Measurements from ENCODE around the gene ERGIC1.

Gene ERGIC1

GRCh38 chr5:172999372-172999973, 165.4 kb downstream of the ERGIC1 start:
- no peak overlapping the region for H3K27ac Mint-ChIP-seq
- ATAC-seq (ENCODE audit: low read depth) (no peak), DNase-seq (ENCODE audit: low spot score in 2 of 2) (no peak)
- no peak overlapping the region for H3K4me3 Mint-ChIP-seq
- H3K4me1 Mint-ChIP-seq = peaks cover 35% of the 10 kb centered on the region
- H3K9me3 Mint-ChIP-seq = no peaks in the 10 kb centered on the region
- no peaks in the 10 kb centered on the region for H3K27me3 Mint-ChIP-seq
- peaks cover 6% of the 10 kb centered on the region for H3K36me3 Mint-ChIP-seq

DNA sequence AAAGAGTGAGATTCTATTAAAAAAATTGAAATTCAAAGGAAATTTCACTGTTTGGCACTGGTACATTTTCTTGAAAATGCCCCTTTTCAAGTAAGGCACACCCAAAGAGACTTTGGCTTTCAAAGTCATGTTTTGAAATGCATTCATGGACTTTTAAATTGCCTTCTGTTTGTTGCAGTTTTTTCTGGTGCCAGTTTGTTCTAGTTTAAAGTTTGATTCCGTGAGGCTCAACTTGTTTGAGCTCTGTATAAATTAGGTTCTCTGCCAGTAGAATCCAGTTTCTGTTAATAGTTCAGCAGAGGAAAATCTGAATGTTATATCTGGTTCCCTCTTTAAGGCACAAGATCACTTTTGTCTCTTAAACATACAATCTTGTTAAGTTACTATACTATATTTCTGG, 165.9 kb downstream of the ERGIC1 start:
- Mint-ChIP-seq H3K4me1 (peaks cover 39% of the 10 kb centered on the region), H3K9me3 (no peaks in the 10 kb centered on the region)
- ATAC-seq (ENCODE audit: low read depth) = no peak

DNA sequence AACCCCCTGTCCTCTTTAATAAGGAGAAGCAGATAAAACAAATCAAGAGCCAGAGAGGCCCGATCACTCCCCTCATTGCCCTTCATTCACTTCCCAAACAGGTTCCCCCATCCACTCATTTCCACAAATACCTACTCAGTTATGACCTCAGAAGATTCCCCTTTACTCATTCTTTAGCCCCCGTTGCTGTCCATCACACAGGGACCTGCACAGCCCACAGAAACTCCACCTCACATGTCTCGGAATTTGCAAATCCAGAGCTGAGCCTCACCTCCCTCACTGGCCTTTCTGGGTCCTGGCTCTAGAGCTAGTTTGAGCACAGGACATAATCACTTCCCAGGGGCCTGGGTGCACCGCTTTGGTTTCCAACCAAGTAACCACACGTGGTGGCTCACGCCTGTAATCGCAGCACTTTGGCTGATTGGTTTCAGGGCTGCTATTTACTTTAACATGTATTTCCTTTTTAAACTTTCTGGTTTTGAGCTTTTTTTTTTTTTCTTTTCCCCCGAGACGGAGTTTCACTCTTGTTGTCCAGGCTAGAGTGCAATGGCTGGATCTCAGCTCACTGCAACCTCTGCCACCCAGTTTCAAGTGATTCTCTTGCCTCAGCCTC, 167.3 kb downstream of the ERGIC1 start:
- Mint-ChIP-seq H3K9me3 (no peaks in the 10 kb centered on the region), H3K27ac (peak overlapping the region; percentile 75), H3K4me3 (peak overlapping the region; percentile 34), H3K4me1 (peaks cover 41% of the 10 kb centered on the region), H3K27me3 (no peaks in the 10 kb centered on the region), H3K36me3 (peaks cover 7% of the 10 kb centered on the region)
- peak; percentile 62 for ATAC-seq (ENCODE audit: low read depth)
- DNase-seq (ENCODE audit: low spot score in 2 of 2) = no peak

More for the DNA sequence above, 165.9 kb downstream of the ERGIC1 start:
- peaks cover 7% of the 10 kb centered on the region for H3K36me3 Mint-ChIP-seq
- H3K4me3 Mint-ChIP-seq = no peak overlapping the region
- H3K27ac Mint-ChIP-seq = peak overlapping the region; percentile 35
- no peaks in the 10 kb centered on the region for H3K27me3 Mint-ChIP-seq
- DNase-seq (ENCODE audit: low spot score in 2 of 2) = no peak

All from memory B cell (primary cell).